ENCODE data around the gene CALN1. TPM values are rescaled to one million over a fixed set of nuclear protein-coding genes. Genes with fewer than 3 reads are reported as not detected.

Gene CALN1
- total and polyA plus RNA-seq, 7 donors: 0.01 to 0.06 (median 0.02) TPM; not detected in 2

DNA sequence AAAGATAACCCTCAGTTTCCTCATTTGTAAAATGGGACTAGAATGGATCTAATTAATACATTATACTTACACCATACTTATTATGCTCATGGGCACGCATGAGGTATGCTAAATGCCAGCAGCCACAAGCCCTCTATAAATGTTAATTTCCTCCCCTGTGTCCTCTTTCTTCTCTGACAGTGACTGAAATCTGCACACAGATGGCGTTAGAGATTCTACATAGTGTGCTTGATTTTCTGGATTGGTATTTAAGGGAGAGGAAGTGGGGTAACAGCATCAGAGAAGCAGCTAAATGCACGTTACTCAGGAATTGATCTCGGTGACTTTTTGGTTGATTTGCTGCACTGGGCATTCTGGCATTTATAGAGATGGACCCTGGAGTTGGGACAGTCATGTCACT lies 568.5 kb downstream of the CALN1 start:
- WGBS, 3 donors: 46 to 55% (median 52%) methylated on average over 4 of the region's 4 CpGs

DNA sequence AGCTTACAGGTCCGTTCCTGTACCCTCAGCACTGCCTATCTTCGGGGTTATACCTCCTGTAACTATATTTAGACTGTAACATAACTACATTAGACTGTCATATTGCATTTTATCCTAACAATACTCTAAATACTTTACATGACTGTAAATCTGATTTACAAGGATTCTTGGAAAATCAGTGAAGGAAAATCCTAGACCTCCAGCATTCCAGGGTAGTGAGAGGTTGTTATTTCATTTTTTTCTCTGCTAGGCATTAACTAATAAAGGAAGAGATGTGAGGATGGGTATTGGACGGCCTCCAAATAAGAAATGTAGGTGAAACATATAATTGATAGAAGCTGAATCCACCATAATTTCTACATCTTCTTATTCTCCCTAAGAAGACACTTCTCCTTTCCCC lies 569.4 kb downstream of the CALN1 start:
- no peak for DNase-seq
- Histone ChIP-seq H3K4me3 (no peak overlapping the region), H3K4me1 (no peaks in the 10 kb centered on the region), H3K27ac (no peak overlapping the region), H3K36me3 (ENCODE audit: insufficient read depth in 1 of 2, low read depth in 1 of 2) (no peaks in the 10 kb centered on the region), H3K27me3 (ENCODE audit: insufficient read depth in 3 of 3, low read length in 2 of 3) (no peaks in the 10 kb centered on the region), H3K9me3 (no peaks in the 10 kb centered on the region)
- TF ChIP-seq, protein P1, sequence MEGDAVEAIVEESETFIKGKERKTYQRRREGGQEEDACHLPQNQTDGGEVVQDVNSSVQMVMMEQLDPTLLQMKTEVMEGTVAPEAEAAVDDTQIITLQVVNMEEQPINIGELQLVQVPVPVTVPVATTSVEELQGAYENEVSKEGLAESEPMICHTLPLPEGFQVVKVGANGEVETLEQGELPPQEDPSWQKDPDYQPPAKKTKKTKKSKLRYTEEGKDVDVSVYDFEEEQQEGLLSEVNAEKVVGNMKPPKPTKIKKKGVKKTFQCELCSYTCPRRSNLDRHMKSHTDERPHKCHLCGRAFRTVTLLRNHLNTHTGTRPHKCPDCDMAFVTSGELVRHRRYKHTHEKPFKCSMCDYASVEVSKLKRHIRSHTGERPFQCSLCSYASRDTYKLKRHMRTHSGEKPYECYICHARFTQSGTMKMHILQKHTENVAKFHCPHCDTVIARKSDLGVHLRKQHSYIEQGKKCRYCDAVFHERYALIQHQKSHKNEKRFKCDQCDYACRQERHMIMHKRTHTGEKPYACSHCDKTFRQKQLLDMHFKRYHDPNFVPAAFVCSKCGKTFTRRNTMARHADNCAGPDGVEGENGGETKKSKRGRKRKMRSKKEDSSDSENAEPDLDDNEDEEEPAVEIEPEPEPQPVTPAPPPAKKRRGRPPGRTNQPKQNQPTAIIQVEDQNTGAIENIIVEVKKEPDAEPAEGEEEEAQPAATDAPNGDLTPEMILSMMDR (IDR thresholded peaks at IDR 0.05): no peak
- intact Hi-C loops (cut with DNase I): no loop called here
- no peak for ATAC-seq
- 70 to 77% (median 72%) methylated on average over 3 of the region's 3 CpGs for WGBS, 3 donors

More for the DNA sequence above, 568.5 kb downstream of the CALN1 start:
- ATAC-seq: no peak
- DNase-seq: no peak
- Histone ChIP-seq H3K27ac (no peak overlapping the region), H3K4me1 (no peaks in the 10 kb centered on the region), H3K36me3 (ENCODE audit: insufficient read depth in 1 of 2, low read depth in 1 of 2) (no peaks in the 10 kb centered on the region), H3K9me3 (no peaks in the 10 kb centered on the region), H3K4me3 (no peak overlapping the region), H3K27me3 (ENCODE audit: insufficient read depth in 3 of 3, low read length in 2 of 3) (no peaks in the 10 kb centered on the region)
- intact Hi-C loops (cut with DNase I): no loop called here
- TF ChIP-seq, protein P1 (IDR thresholded peaks at IDR 0.05): no peak

DNA sequence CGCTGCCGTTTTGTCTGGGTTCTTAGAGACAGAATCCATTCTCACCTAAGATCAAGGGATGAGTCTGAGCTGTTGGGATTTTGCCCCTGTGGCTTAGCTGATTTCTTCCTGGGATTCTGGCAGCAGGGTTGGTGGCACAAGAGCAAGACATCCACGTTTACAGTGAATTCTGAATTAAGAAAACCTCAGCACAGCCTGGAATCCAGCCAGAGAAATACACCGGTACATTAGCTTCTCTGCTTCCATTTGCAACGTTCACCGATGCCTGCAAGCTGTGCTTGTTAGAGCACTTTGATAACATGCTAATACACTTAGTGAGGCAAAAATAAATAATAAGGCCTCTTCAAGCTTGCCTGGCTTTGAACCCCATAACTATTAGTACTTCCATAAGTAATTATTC lies 569.8 kb downstream of the CALN1 start:
- no peak overlapping the region for H3K4me3 ChIP-seq
- no peaks in the 10 kb centered on the region for H3K36me3 ChIP-seq (ENCODE audit: insufficient read depth in 1 of 2, low read depth in 1 of 2)
- intact Hi-C loops (cut with DNase I): no loop called here
- TF ChIP-seq, protein P1 (IDR thresholded peaks at IDR 0.05): no peak
- no peak for ATAC-seq
- H3K27me3 ChIP-seq (ENCODE audit: insufficient read depth in 3 of 3, low read length in 2 of 3): no peaks in the 10 kb centered on the region
- DNase-seq: no peak
- WGBS, 3 donors: 28 to 41% (median 39%) methylated on average over 6 of the region's 6 CpGs
- H3K9me3 ChIP-seq: no peaks in the 10 kb centered on the region
- no peaks in the 10 kb centered on the region for H3K4me1 ChIP-seq
- H3K27ac ChIP-seq: no peak overlapping the region

DNA sequence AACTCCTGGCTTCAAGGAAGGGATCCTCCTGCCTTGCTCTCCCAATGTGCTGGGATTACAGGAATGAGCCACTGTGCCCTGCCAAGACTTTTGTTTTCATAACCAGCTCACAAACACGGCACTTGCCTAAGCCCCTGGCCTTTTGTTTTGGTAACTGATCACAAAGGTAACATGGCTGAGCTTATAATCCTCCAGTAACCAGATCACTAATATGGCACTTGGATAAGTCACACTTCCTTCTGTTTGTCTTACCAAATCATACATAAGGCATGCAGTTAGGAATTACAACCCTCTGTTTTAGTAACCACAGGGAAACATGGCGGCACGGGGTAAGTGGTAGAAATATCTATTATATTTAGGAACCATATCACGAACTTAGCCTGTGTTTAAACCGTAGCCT lies 577.1 kb downstream of the CALN1 start:
- intact Hi-C loops (cut with DNase I): no loop called here
- Histone ChIP-seq H3K4me1 (no peaks in the 10 kb centered on the region), H3K27ac (no peak overlapping the region), H3K36me3 (ENCODE audit: insufficient read depth in 1 of 2, low read depth in 1 of 2) (no peaks in the 10 kb centered on the region), H3K27me3 (ENCODE audit: insufficient read depth in 3 of 3, low read length in 2 of 3) (no peaks in the 10 kb centered on the region), H3K9me3 (no peaks in the 10 kb centered on the region), H3K4me3 (no peak overlapping the region)
- 75 to 79% (median 79%) methylated on average over 5 of the region's 5 CpGs for WGBS, 3 donors
- TF ChIP-seq, protein P1 (IDR thresholded peaks at IDR 0.05): no peak
- no peak for ATAC-seq
- DNase-seq: no peak

DNA sequence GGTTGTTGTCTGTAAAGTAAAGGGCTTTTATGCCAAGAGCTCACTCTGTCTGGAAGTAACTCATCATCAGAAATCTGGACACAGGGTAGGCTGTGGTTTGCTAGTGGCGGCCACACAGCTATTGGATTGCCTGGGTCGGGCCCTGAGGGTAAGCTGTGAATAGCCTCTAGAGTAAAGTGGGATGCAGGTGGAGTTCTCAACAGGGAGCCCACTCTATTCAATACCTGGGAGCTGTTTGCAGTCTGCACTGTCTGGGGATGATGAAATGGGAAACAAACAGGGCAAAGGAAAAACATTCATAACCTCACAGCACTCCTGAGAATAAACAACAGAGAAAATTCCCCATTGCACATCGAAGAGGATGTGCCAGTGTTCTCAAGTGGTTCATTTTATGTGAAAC lies 582.6 kb downstream of the CALN1 start:
- ATAC-seq: no peak
- H3K4me3 ChIP-seq: no peak overlapping the region
- WGBS, 3 donors: 59 to 72% (median 72%) methylated on average over 3 of the region's 3 CpGs
- H3K9me3 ChIP-seq: no peaks in the 10 kb centered on the region
- H3K36me3 ChIP-seq (ENCODE audit: insufficient read depth in 1 of 2, low read depth in 1 of 2): no peaks in the 10 kb centered on the region
- H3K4me1 ChIP-seq: no peaks in the 10 kb centered on the region
- H3K27me3 ChIP-seq (ENCODE audit: insufficient read depth in 3 of 3, low read length in 2 of 3): no peaks in the 10 kb centered on the region
- DNase-seq: no peak
- no peak overlapping the region for H3K27ac ChIP-seq
- TF ChIP-seq, protein P1 (IDR thresholded peaks at IDR 0.05): no peak
- intact Hi-C loops (cut with DNase I): no loop called here

Data from psoas muscle (tissue), 8 donors.